Right lobe of liver (tissue), 4 donors: ENCODE measurements around the gene PKD2L1.

Source experiments
- POLR2A ChIP-seq: fragments of 450-650 bp; IDR thresholded peaks from one replicate; pipeline ENCODE4 v1.6.1; 2017; ENCODE audit warnings: antibody characterized with exemption, mild to moderate bottlenecking
- TF ChIP-seq, protein P1 (sequence below), 4 donors: fragments of 200-600 bp in 3 of 4; fragments of 450-650 bp in 1 of 4; IDR thresholded peaks; one replicate each; pipeline versions ENCODE4 v1.5.1 to v1.8.0; 2016 to 2022; ENCODE audit warnings: antibody characterized with exemption in 4 of 4, mild to moderate bottlenecking in 2 of 4
- donor health status: DM: no; HTN: no; CAD: no.
- donor health status: DM: no; HTN: no; CAD: no.
- donor health status: DM: no; HTN: yes; CAD: no.

DNA sequence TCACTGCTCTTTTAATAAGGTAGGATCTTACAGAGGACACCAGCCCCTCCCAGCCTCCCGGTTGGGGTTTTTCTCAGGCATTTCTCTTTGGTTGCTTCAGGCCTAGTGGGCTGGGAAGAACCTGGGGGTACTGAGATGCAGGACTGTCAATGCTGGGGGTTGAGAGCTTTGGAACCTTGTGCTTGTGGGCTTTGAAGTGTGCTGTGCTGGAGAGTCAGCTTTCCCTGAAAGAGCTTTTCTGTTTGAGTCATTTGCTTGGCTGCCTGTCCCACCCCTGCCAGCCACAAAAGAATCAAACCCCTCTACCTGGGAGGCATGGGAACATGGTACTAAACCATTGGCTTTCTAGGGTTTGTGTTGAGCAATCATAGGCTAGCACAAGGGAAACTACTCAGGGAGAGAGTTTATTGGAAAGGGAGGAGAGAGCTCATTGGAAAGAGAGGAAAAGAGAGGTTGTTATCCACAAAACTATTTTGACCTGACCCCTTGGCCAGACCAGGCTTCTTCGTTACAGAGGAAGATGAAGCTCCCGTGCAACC, 18.4 kb upstream of the PKD2L1 start:
- TF ChIP-seq, protein P1, sequence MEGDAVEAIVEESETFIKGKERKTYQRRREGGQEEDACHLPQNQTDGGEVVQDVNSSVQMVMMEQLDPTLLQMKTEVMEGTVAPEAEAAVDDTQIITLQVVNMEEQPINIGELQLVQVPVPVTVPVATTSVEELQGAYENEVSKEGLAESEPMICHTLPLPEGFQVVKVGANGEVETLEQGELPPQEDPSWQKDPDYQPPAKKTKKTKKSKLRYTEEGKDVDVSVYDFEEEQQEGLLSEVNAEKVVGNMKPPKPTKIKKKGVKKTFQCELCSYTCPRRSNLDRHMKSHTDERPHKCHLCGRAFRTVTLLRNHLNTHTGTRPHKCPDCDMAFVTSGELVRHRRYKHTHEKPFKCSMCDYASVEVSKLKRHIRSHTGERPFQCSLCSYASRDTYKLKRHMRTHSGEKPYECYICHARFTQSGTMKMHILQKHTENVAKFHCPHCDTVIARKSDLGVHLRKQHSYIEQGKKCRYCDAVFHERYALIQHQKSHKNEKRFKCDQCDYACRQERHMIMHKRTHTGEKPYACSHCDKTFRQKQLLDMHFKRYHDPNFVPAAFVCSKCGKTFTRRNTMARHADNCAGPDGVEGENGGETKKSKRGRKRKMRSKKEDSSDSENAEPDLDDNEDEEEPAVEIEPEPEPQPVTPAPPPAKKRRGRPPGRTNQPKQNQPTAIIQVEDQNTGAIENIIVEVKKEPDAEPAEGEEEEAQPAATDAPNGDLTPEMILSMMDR (IDR thresholded peaks at IDR 0.05) = no peak
- no peak for TF ChIP-seq POLR2A
